NCI-H1105 (cell line): ENCODE measurements around the gene PPP1R3A.

Experiments used
- DNase-seq: peaks from one replicate; lab custom pipeline; 2025; lab: John Stamatoyannopoulos, UW

Gene PPP1R3A

DNA sequence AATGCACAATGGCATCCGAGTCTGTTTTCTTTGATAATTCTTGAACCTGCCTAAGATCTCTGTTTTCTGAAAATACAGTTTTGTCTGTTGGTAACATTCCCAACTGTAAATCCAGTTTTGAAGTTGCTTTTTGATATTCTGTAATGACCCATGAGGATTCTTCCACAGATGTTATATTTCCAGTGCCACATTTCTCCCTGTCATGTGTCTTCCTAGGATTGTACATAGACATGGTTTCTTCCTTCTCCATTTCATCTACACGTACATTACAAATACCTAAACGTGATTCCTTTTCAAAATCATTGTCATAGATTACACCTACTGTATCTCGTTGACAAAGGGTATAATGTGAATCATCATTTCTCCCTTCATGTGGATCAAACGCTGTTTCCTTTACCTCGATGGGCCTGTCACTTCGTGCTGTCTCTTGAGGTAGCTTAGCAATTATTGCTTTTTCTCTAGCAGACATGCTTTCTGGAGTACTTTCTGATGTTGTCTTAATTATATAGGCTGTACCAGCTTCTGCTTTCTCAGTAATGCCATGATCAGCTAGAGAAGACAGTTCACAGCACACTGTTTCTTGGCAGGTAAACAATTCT, 40.3 kb downstream of the PPP1R3A start:
- DNase-seq = no peak

DNA sequence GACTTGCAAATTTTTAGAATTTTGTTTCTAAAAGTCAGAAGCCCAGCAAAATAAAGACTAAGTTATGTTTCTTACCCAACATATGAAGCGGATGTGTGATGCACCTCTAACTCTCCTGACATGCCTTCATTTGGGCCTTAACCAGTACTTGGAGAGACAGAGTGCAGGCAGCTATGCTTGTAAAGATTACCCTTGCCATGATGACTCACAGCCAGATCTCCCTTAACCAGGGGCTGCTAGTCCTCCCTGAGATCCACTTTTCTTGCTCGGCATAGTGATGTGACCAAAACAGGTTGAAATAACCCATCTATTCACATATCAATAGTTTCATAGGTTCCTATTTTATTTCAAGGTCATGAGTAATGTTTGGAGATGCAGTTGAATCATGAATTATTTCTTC, 43.6 kb downstream of the PPP1R3A start:
- DNase-seq = no peak

DNA sequence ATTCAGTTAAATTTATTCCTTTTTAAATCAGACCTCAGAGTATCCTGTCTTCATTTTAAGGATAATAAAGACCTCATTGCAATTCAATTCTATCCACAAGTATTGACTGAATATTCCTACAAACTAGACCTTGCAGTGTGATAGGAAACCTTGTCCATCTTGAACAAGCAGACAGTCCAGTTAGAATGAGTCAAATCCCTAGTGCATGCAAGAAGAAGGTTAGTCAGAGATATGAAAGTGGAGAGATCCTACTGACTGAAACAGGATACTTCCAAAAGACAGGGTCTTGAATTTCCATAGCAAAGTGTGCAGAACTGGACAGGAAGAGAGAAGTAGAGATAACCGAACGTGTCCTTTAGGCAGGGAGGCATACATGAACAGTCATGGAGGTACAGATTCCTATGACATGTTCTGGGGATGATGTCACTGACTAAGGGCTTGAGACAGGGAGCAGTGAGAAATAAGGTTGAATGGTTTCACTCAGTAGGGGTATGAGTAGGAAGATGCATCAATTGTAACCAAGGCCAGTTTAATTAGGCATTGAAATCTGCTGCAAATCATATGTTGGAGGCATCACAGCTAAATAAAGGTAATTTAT, 45.2 kb downstream of the PPP1R3A start:
- DNase-seq = no peak

DNA sequence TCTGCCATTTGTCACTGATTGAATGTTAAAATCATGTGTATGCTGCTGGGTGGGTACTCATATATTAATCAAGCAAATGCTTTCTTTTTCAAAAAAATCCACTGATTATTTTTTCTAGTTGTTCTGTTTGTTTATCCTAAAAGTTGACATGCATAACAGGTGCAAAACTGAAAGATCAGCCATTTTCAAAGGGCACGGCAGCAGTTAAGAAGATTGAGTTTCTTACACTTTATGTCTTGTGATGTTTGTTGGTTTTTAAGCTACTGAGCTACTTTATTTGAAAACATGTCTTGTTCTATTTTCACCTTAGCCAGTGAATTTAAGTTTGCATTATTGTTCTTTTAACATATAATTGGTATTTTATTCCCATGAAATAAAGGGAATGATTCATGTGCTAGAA, 45.8 kb downstream of the PPP1R3A start:
- no peak for DNase-seq

DNA sequence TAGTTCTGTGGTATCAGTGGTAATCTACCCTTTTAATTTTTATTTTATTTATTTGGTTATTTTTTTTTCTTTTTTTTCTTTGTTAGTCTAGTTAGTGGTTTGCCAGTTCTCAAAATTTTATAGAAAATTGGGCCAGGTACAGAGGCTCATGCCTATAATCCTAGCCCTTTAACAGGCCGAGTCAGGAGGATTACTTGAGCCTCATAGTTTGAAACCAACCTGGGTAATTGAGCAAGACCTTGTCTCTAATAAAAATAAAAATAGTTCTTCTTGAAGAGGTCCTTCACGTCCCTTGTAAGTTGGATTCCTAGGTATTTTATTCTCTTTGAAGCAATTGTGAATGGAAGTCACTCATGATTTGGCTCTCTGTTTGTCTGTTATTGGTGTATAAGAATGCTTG, 51.5 kb downstream of the PPP1R3A start:
- DNase-seq = no peak

DNA sequence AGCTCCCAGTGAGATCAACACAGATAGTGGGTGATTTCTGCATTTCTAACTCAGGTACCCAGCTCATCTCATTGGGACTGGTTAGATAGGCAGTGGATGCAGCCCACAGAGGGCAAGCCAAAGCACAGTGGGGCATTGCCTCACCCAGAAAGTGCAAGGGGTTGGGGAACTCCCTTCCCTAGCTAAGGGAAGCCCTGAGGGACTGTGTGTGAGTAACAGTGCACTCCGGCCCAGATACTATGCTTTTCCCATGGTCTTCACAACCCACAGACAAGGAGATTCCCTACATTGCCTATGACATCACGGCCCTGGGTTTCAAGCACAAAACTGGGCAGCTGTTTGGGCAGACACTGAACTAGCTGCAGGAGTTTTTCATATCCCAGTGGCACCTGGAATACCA, 62.8 kb downstream of the PPP1R3A start:
- no peak for DNase-seq

DNA sequence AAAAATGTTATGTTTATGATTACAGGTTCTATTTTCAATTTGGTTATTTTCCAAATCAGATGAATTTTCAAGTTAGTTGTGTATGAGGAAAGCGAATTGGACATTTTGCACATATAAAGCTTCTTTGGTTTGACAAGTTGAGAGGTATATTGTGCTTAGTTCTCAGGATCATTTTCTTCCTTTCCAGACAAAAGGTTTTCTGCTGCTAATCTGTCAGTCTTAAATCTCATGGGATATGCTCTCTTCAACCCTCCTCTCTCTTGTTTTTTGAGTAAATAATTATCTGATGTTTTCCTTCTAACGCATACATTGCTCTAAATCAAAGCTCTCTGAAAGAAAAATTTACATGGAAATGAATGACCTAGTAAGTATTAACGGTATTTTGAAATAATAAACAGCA, 77.9 kb downstream of the PPP1R3A start:
- DNase-seq = no peak

DNA sequence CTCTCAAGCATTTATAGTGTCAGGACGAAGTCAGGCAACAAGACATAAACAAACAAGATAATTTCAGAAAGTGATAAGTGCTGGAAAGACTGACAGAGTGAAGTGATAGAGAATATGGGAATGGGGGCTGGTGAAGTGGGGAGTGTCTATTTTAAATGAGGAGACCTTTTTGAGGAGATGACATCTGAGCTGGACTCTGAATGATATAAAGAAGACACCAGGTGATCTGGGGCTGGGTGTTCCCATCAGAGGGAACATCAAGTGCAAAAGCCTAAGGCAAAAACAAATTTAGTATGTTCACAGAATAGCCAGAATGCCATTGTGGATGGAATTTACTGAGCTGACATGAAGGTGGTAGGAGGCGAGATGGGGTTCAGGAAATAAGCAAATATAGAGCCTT, 83.4 kb downstream of the PPP1R3A start:
- no peak for DNase-seq

DNA sequence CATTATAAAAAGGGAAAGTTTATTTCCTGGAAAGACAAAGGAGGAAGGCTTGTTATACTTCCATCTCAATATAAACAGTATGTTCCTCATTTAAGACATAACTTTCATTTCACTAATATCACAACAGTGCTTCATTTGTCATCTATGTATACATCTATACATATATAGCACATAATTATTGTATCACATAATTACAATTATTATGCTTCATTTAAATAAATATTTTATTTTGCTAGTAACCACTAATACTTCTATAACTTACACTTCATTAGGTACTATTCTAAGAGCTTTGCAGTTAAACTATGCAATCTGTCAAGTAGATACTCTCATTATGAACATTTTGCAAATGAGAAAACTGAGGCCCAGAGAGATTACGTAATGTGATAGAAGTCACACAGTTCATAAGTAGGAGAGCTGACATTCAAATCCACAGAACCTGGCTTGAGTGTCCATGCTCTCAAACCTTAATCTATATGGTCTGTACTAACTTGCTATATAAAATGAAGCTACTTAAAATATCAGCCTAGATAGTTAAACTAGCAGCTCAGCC, 86.5 kb downstream of the PPP1R3A start:
- DNase-seq = no peak

DNA sequence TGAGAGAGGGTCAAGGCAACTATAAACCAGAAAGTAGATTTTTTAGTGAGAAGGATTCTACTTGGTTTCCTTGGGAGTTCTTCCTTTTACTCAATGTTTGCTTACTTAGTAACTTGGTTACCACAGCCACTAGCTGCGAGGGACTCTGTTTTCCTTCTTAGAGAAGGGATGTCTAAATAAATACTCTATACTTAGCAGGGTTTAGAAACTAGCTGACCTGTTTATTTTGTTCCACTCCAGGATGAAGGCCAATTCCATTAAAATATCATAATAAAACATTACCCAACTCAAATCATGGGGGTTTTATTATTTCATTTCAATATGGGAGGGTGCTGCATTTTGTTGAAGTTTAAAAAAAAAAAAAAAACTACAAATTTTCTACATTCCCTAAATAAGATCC, 87.3 kb downstream of the PPP1R3A start:
- no peak for DNase-seq

DNA sequence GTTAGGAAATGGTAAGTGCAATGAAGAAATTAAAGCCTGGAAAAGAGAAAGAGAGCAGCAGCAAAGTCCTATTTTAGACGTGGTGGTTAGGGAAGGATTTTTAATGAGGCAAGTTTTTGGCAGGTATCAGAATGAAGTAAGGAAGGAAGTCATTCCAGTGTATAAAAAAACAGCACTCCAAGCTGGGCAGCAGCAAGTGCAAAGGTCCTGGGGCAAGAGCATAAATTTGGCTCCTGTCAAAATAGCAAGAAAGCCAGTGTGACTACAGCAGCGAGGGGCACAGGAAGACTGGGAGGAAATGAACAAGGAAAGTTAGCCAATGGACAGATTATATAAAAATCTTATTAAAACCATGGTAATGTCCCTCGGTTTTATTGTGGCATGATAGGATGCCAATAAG, 90.2 kb downstream of the PPP1R3A start:
- no peak for DNase-seq
